Activated T-cell treated with anti-CD3 and anti-CD28 coated beads, Interleukin-2, amount 50 U/mL, for 72 hours (primary cell): ENCODE data around the gene C5orf22. TPM values are rescaled to one million over a fixed set of nuclear protein-coding genes. Genes with fewer than 3 reads are reported as not detected.
"Not testable (repeated sequence)": the region's sequence is repeated elsewhere in the genome, so short reads cannot be mapped to it uniquely, and the experiment has no call there.

Experiments
- ATAC-seq, 2 donors: fragments of 150-1000 bp; cut with Tn5 transposase; replicated peaks in 1 of 2; 2 replicates each; pipeline ENCODE4 v1.10.0; 2021; ENCODE audit warnings: moderate library complexity in 2 of 2, mild to moderate bottlenecking in 1 of 2
- DNase-seq, 2 donors: peaks; one replicate each; pipeline ENCODE4 v3.0.0; 2021 to 2022; ENCODE audit warnings: mixed read lengths in 1 of 2
- H3K27ac Mint-ChIP-seq: one replicate; pipeline ENCODE4 v1.8.0; 2022; ENCODE audit warnings: mild to moderate bottlenecking, moderate library complexity, mixed read lengths
- H3K27me3 Mint-ChIP-seq: one replicate; pipeline ENCODE4 v1.8.0; 2022; ENCODE audit warnings: low read depth, mixed read lengths
- H3K36me3 Mint-ChIP-seq, 2 donors: one replicate each; pipeline ENCODE4 v1.8.0; 2022; ENCODE audit warnings: mixed read lengths in 2 of 2, mild to moderate bottlenecking in 1 of 2; ENCODE audit not compliant: insufficient read depth in 2 of 2
- H3K4me1 Mint-ChIP-seq: one replicate; pipeline ENCODE4 v1.8.0; 2022; ENCODE audit warnings: low read depth, mixed read lengths
- H3K4me3 Mint-ChIP-seq, 2 donors: one replicate each; pipeline ENCODE4 v1.8.0; 2022; ENCODE audit warnings: mild to moderate bottlenecking in 2 of 2, mixed read lengths in 2 of 2, moderate library complexity in 2 of 2
- H3K9me3 Mint-ChIP-seq, 2 donors: one replicate each; pipeline ENCODE4 v1.8.0; 2022; ENCODE audit warnings: mixed read lengths in 2 of 2
- total RNA-seq, 2 donors: library from RNA; stranded (reverse); gene quantifications; one replicate each; pipeline ENCODE4 v1.2.3, GENCODE V29; 2022

The C5orf22 gene
- total RNA-seq, 2 donors from 2014 or later = 31.3 to 35.0 TPM

- Mint-ChIP-seq H3K4me1 (peaks cover 7% of the 10 kb centered on the region), H3K27ac (no peak overlapping the region), H3K4me3 (no peak overlapping the region), H3K27me3 (no peaks in the 10 kb centered on the region), H3K36me3 (peaks cover 7 to 22% of the 10 kb centered on the region in 2 donors), H3K9me3 (no peaks in the 10 kb centered on the region)
- ATAC-seq (no peak), DNase-seq (no peak)
Observed at GRCh38 chr5:31523041-31523440, 9.1 kb upstream of the C5orf22 start.

- DNase-seq = no peak
- ATAC-seq = no peak
- Mint-ChIP-seq H3K9me3 (no peaks in the 10 kb centered on the region), H3K27me3 (no peaks in the 10 kb centered on the region), H3K27ac (peak overlapping the region; percentile 99), H3K4me1 (peaks cover 61% of the 10 kb centered on the region), H3K36me3 (peaks cover 13 to 21% of the 10 kb centered on the region in 2 donors), H3K4me3 (peak overlapping the region; percentile 94)
Observed at GRCh38 chr5:31530541-31531265, 1.4 kb upstream of the C5orf22 start.

- DNase-seq (peak; percentile 20 to 21), ATAC-seq (peak; percentile 30 to 40)
- Mint-ChIP-seq H3K36me3 (peaks cover 9 to 16% of the 10 kb centered on the region in 2 donors), H3K27ac (peak overlapping the region; percentile 99), H3K9me3 (no peaks in the 10 kb centered on the region), H3K4me3 (peak overlapping the region; percentile 94), H3K27me3 (no peaks in the 10 kb centered on the region), H3K4me1 (peaks cover 61% of the 10 kb centered on the region)
Observed at GRCh38 chr5:31531543-31531887, 586 bp upstream of the C5orf22 start.

GRCh38 chr5:31534527-31535046 lies 2.5 kb downstream of the C5orf22 start:
- peak overlapping the region; percentile 59 to 94 for H3K4me3 Mint-ChIP-seq
- H3K27me3 Mint-ChIP-seq = no peaks in the 10 kb centered on the region
- H3K9me3 Mint-ChIP-seq = no peaks in the 10 kb centered on the region
- H3K4me1 Mint-ChIP-seq = peaks cover 42% of the 10 kb centered on the region
- H3K27ac Mint-ChIP-seq = peak overlapping the region; percentile 65
- peaks cover 2 to 3% of the 10 kb centered on the region in 2 donors for H3K36me3 Mint-ChIP-seq
- no peak for DNase-seq
- ATAC-seq = no peak

- H3K27me3 Mint-ChIP-seq = no peaks in the 10 kb centered on the region
- H3K9me3 Mint-ChIP-seq = no peaks in the 10 kb centered on the region
- no peak for DNase-seq
- peak overlapping the region; percentile 82 for H3K27ac Mint-ChIP-seq
- H3K4me1 Mint-ChIP-seq = peaks cover 23% of the 10 kb centered on the region
- no peak for ATAC-seq
- H3K4me3 Mint-ChIP-seq = no peak overlapping the region
- peaks cover 0 to 4% of the 10 kb centered on the region in 2 donors for H3K36me3 Mint-ChIP-seq
Observed at GRCh38 chr5:31536873-31537272, 4.8 kb downstream of the C5orf22 start.

GRCh38 chr5:31537349-31537748 lies 5.2 kb downstream of the C5orf22 start:
- Mint-ChIP-seq H3K27me3 (no peaks in the 10 kb centered on the region), H3K27ac (peak overlapping the region; percentile 82), H3K9me3 (no peaks in the 10 kb centered on the region), H3K4me3 (no peak overlapping the region), H3K36me3 (peaks cover 0 to 4% of the 10 kb centered on the region in 2 donors), H3K4me1 (peaks cover 23% of the 10 kb centered on the region)
- ATAC-seq (no peak), DNase-seq (no peak)

GRCh38 chr5:31537851-31538250 lies 5.8 kb downstream of the C5orf22 start:
- H3K27ac Mint-ChIP-seq = no peak overlapping the region
- no peak overlapping the region for H3K4me3 Mint-ChIP-seq
- peaks cover 22% of the 10 kb centered on the region for H3K4me1 Mint-ChIP-seq
- H3K9me3 Mint-ChIP-seq = no peaks in the 10 kb centered on the region
- ATAC-seq (no peak), DNase-seq (no peak)
- H3K36me3 Mint-ChIP-seq = peaks cover 0 to 9% of the 10 kb centered on the region in 2 donors
- no peaks in the 10 kb centered on the region for H3K27me3 Mint-ChIP-seq

- not testable (repeated sequence) for H3K27ac Mint-ChIP-seq, H3K9me3 Mint-ChIP-seq, DNase-seq, H3K4me1 Mint-ChIP-seq, H3K4me3 Mint-ChIP-seq, ATAC-seq, H3K27me3 Mint-ChIP-seq
- peaks cover 12 to 41% of the 10 kb centered on the region in 2 donors for H3K36me3 Mint-ChIP-seq
Observed at GRCh38 chr5:31549114-31549513, 17.0 kb downstream of the C5orf22 start.

GRCh38 chr5:31551878-31552277 lies 19.8 kb downstream of the C5orf22 start:
- Mint-ChIP-seq H3K36me3 (peaks cover 11 to 37% of the 10 kb centered on the region in 2 donors), H3K4me1 (peaks cover 16% of the 10 kb centered on the region), H3K4me3 (no peak overlapping the region), H3K27ac (peak overlapping the region; percentile 20), H3K27me3 (no peaks in the 10 kb centered on the region), H3K9me3 (no peaks in the 10 kb centered on the region)
- ATAC-seq = no peak
- DNase-seq = no peak

GRCh38 chr5:31553863-31554262 lies 21.8 kb downstream of the C5orf22 start:
- Mint-ChIP-seq H3K9me3 (no peaks in the 10 kb centered on the region), H3K4me3 (no peak overlapping the region), H3K27ac (peak overlapping the region; percentile 64), H3K4me1 (peaks cover 31% of the 10 kb centered on the region), H3K36me3 (peaks cover 12 to 34% of the 10 kb centered on the region in 2 donors), H3K27me3 (no peaks in the 10 kb centered on the region)
- DNase-seq = no peak
- ATAC-seq = no peak

- Mint-ChIP-seq H3K4me3 (no peak overlapping the region), H3K36me3 (peaks cover 12 to 34% of the 10 kb centered on the region in 2 donors), H3K27ac (peak overlapping the region; percentile 64), H3K4me1 (peaks cover 31% of the 10 kb centered on the region), H3K9me3 (no peaks in the 10 kb centered on the region), H3K27me3 (no peaks in the 10 kb centered on the region)
- DNase-seq (no peak), ATAC-seq (no peak)
Observed at GRCh38 chr5:31554552-31554951, 22.5 kb downstream of the C5orf22 start.

GRCh38 chr5:31556461-31556860 lies 24.4 kb downstream of the C5orf22 start:
- Mint-ChIP-seq H3K4me1 (peaks cover 31% of the 10 kb centered on the region), H3K9me3 (no peaks in the 10 kb centered on the region), H3K36me3 (peaks cover 10 to 34% of the 10 kb centered on the region in 2 donors), H3K27ac (no peak overlapping the region), H3K4me3 (no peak overlapping the region), H3K27me3 (no peaks in the 10 kb centered on the region)
- ATAC-seq = no peak
- DNase-seq = no peak

- ATAC-seq = no peak
- H3K27ac Mint-ChIP-seq = no peak overlapping the region
- H3K9me3 Mint-ChIP-seq = peaks cover 0 to 2% of the 10 kb centered on the region in 2 donors
- H3K27me3 Mint-ChIP-seq = no peaks in the 10 kb centered on the region
- peaks cover 9 to 21% of the 10 kb centered on the region in 2 donors for H3K36me3 Mint-ChIP-seq
- no peak for DNase-seq
- H3K4me1 Mint-ChIP-seq = peaks cover 17% of the 10 kb centered on the region
- H3K4me3 Mint-ChIP-seq = no peak overlapping the region
Observed at GRCh38 chr5:31559942-31560341, 27.8 kb downstream of the C5orf22 start.

GRCh38 chr5:31561946-31562345 lies 29.8 kb downstream of the C5orf22 start:
- DNase-seq = no peak
- no peak overlapping the region for H3K27ac Mint-ChIP-seq
- H3K4me3 Mint-ChIP-seq = no peak overlapping the region
- no peak for ATAC-seq
- H3K9me3 Mint-ChIP-seq = peaks cover 3 to 5% of the 10 kb centered on the region in 2 donors
- H3K4me1 Mint-ChIP-seq = peaks cover 13% of the 10 kb centered on the region
- H3K27me3 Mint-ChIP-seq = no peaks in the 10 kb centered on the region
- peaks cover 6 to 14% of the 10 kb centered on the region in 2 donors for H3K36me3 Mint-ChIP-seq
